H1 (cell line): Measurements from ENCODE around the gene GPS1.

Experiments
- BCL11A ChIP-seq, 2 experiments: IDR thresholded peaks; one replicate each; pipeline ENCODE4 v1.6.1; 2011; ENCODE audit warnings: low read depth in 2 of 2, low read length in 2 of 2, mild to moderate bottlenecking in 2 of 2
- CTCF ChIP-seq, 3 experiments: IDR thresholded peaks; 1 replicate in 2 of 3; 2 replicates in 1 of 3; pipeline versions ENCODE4 v1.5.1 to v1.6.1; 2011; ENCODE audit warnings: low read length in 3 of 3, mild to moderate bottlenecking in 3 of 3, inconsistent platforms in 2 of 3, low read depth in 1 of 3, moderate library complexity in 1 of 3; ENCODE audit not compliant: insufficient read depth in 1 of 3; ENCODE audit errors: control extremely low read depth in 1 of 3
- NRF1 ChIP-seq: IDR thresholded peaks from 2 replicates; pipeline ENCODE4 v1.6.1; 2011; ENCODE audit warnings: mild to moderate bottlenecking, low read depth, low read length, improper control_type of control experiment
- POLR2A ChIP-seq, 2 experiments: IDR thresholded peaks; 1 replicate in 1 of 2; 2 replicates in 1 of 2; pipeline ENCODE4 v1.6.1; 2011; ENCODE audit warnings: low read depth in 2 of 2, low read length in 2 of 2, mild to moderate bottlenecking in 2 of 2; ENCODE audit errors: control extremely low read depth in 1 of 2
- POLR2AphosphoS5 ChIP-seq: IDR thresholded peaks from 2 replicates; pipeline ENCODE4 v1.6.1; 2011; ENCODE audit warnings: low read depth, low read length
- POU5F1 ChIP-seq: IDR thresholded peaks from 2 replicates; pipeline ENCODE4 v1.6.1; 2011; ENCODE audit warnings: low read depth, mild to moderate bottlenecking, low read length, moderate library complexity
- RAD21 ChIP-seq, 2 experiments: IDR thresholded peaks in 1 of 2; conservative IDR thresholded peaks in 1 of 2; 2 replicates each; pipeline ENCODE4 v1.6.1; 2011; ENCODE audit warnings: low read depth in 2 of 2, low read length in 2 of 2, improper control_type of control experiment in 1 of 2, inconsistent platforms in 1 of 2, mild to moderate bottlenecking in 1 of 2, moderate library complexity in 1 of 2
- SIX5 ChIP-seq: IDR thresholded peaks from 2 replicates; pipeline ENCODE4 v1.6.1; 2011; ENCODE audit warnings: mild to moderate bottlenecking, low read depth, low read length
- SP1 ChIP-seq: IDR thresholded peaks from 2 replicates; pipeline ENCODE4 v1.6.1; 2011; ENCODE audit warnings: low read depth, low read length
- YY1 ChIP-seq: IDR thresholded peaks from 2 replicates; pipeline ENCODE4 v1.6.1; 2011; ENCODE audit warnings: low read depth, mild to moderate bottlenecking, low read length

GRCh38 chr17:82106688-82107305 is 55.1 kb downstream of the GPS1 start:
- TF ChIP-seq POU5F1 = no peak
- TF ChIP-seq SP1 = no peak
- TF ChIP-seq POLR2A (IDR thresholded peaks at IDR 0.05; ENCODE audit: control extremely low read depth in 1 of 2, low read depth in 2 of 2, low read length in 2 of 2) = no peak
- TF ChIP-seq CTCF (IDR thresholded peaks at IDR 0.05; ENCODE audit: control extremely low read depth in 1 of 3, insufficient read depth in 1 of 3, low read depth in 1 of 3, low read length in 3 of 3) = no peak
- no peak for TF ChIP-seq YY1
- TF ChIP-seq RAD21 (IDR thresholded peaks at IDR 0.05 in 1 of 2, conservative IDR thresholded peaks at IDR 0.05 in 1 of 2; ENCODE audit: low read depth in 2 of 2, low read length in 2 of 2) = no peak
- no peak for TF ChIP-seq NRF1
- TF ChIP-seq SIX5 = no peak
- no peak for TF ChIP-seq BCL11A (IDR thresholded peaks at IDR 0.05; ENCODE audit: low read depth in 2 of 2, low read length in 2 of 2)
- TF ChIP-seq POLR2AphosphoS5 = no peak
